AG04450 (cell line): Measurements from ENCODE around the gene KBTBD8. TPM values are rescaled to one million over a fixed set of nuclear protein-coding genes. Genes with fewer than 3 reads are reported as not detected.

ENCODE experiments used
- CTCF ChIA-PET: fragments of 300-600, 350-600 bp; formaldehyde crosslinking; extraction: SDS; loops from one replicate; lab custom pipeline; 2022; ENCODE audit warnings: antibody characterized with exemption, inconsistent platforms; lab: Charles Lee
- POLR2A ChIA-PET: fragments of 350-600 bp; formaldehyde crosslinking; extraction: SDS; loops from one replicate; lab custom pipeline; 2021; ENCODE audit warnings: antibody characterized with exemption, inconsistent platforms; lab: Yijun Ruan, JAX
- DNase-seq: peaks from one replicate; pipeline ENCODE4 v3.0.0-alpha.2; 2011; ENCODE audit warnings: low read depth, low spot score
- H3K27ac ChIP-seq: one replicate; pipeline ENCODE4 v1.5.1; 2012; ENCODE audit warnings: low read depth, low read length, control low read depth
- H3K27me3 ChIP-seq: one replicate; pipeline ENCODE4 v1.6.0; 2012; ENCODE audit warnings: low read length; ENCODE audit not compliant: control insufficient read depth, insufficient read depth
- H3K4me3 ChIP-seq: 2 replicates; pipeline ENCODE4 v1.5.1; 2011; ENCODE audit warnings: mild to moderate bottlenecking, low read depth, low read length, control low read depth
- H3K9me3 ChIP-seq: 2 replicates; pipeline ENCODE4 v1.5.1; 2012; ENCODE audit warnings: low read length; ENCODE audit not compliant: control insufficient read depth, insufficient read depth
- polyA plus RNA-seq: library from polyadenylated mRNA; depleted of rRNA; stranded (reverse); fragments of >200 nt; gene quantifications from 2 replicates; pipeline ENCODE4 v1.2.3, GENCODE V29; 2011
- TF ChIP-seq, protein P1 (sequence below): IDR thresholded peaks from 2 replicates; pipeline ENCODE4 v1.5.1; 2011; ENCODE audit warnings: low read depth, low read length, control low read depth, inconsistent platforms

Gene KBTBD8
- polyA plus RNA-seq, 1 experiment = 1.9 TPM

- no peaks in the 10 kb centered on the region for H3K9me3 ChIP-seq
- no peak overlapping the region for H3K27ac ChIP-seq
- CTCF ChIA-PET = interaction anchor here (1.1 kb wide), 1 partner anchor 14 kb away, joined by 6 read pairs; no protein-coding TSS in a partner anchor
- POLR2A ChIA-PET = no interaction called here
- no peak overlapping the region for H3K4me3 ChIP-seq
- peaks cover 5% of the 10 kb centered on the region for H3K27me3 ChIP-seq
- DNase-seq = no peak
- TF ChIP-seq, protein P1, sequence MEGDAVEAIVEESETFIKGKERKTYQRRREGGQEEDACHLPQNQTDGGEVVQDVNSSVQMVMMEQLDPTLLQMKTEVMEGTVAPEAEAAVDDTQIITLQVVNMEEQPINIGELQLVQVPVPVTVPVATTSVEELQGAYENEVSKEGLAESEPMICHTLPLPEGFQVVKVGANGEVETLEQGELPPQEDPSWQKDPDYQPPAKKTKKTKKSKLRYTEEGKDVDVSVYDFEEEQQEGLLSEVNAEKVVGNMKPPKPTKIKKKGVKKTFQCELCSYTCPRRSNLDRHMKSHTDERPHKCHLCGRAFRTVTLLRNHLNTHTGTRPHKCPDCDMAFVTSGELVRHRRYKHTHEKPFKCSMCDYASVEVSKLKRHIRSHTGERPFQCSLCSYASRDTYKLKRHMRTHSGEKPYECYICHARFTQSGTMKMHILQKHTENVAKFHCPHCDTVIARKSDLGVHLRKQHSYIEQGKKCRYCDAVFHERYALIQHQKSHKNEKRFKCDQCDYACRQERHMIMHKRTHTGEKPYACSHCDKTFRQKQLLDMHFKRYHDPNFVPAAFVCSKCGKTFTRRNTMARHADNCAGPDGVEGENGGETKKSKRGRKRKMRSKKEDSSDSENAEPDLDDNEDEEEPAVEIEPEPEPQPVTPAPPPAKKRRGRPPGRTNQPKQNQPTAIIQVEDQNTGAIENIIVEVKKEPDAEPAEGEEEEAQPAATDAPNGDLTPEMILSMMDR = no peak
Measured at GRCh38 chr3:66986406-66986805, 11.7 kb upstream of the KBTBD8 start.

DNA sequence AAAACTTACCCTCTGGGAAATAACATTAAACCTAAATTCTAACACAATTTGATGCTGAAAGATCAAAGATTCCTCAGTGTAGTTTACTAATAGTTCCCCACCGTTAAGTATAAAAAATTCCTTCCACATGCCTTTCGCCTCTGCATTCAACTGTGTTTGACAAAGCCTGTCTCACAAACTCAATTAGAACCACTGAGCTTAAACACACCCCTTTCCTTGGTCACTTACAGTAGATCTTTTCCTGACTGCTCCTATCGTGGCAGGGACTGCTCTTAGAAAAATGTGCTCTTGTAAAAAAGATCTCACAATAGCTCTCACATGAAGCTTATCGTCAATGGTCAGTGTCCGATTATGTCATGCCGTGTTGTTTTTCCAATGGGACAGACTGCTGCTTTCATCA is 8.9 kb upstream of the KBTBD8 start:
- POLR2A ChIA-PET = no interaction called here
- Histone ChIP-seq H3K27me3 (no peaks in the 10 kb centered on the region), H3K27ac (no peak overlapping the region), H3K9me3 (no peaks in the 10 kb centered on the region), H3K4me3 (no peak overlapping the region)
- no peak for DNase-seq
- TF ChIP-seq, protein P1 = no peak
- CTCF ChIA-PET = interaction anchor here (1.1 to 4.3 kb wide), 4 partner anchors 17 to 125 kb away, joined by 3 to 52 read pairs (median 8); no protein-coding TSS in a partner anchor

DNA sequence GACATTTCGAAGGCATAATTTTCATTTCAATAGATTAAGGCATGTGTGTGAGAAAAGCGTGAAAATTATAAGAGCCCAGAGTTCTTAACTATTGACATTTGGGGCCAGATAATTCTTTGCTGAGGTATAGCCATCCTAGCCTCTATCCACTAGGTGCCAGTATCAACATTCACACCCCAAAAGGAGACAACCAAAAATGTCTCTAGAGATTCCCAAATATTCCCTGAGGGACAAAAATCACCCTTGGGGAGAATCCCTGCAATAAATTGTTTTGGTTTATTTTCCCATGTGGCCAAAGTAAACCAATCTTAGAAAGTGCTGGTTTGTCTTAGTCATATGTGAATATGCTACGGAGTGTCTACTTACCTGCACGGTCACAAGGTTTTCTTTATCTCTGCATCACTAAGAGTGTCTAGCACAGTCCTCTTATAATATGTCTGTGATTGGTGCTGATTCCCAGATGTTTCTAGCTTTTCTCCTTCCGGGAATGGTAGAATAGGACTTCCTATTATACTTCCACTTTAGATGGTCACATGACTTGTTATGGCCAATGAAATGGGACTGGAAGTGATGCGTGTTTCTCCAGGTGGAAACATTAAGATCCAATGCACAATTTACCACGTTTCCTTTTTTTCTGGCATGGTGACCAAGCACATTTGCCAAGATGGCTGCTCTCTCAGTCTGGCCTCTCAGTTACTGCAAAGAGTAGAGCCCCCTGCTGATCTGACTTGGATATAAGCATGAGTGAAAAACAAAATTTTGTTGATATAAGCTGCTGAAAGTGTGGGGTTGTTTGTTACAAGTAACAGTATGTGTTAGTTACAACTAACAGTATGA is 8.0 kb upstream of the KBTBD8 start:
- H3K9me3 ChIP-seq = no peaks in the 10 kb centered on the region
- CTCF ChIA-PET = interaction anchor here (0.8 to 4.3 kb wide), 6 partner anchors 18 to 124 kb away, joined by 3 to 52 read pairs (median 4); no protein-coding TSS in a partner anchor
- H3K4me3 ChIP-seq = no peak overlapping the region
- POLR2A ChIA-PET = no interaction called here
- DNase-seq = no peak
- TF ChIP-seq, protein P1 = peak; percentile 30
- H3K27ac ChIP-seq = no peak overlapping the region
- H3K27me3 ChIP-seq = no peaks in the 10 kb centered on the region

GRCh38 chr3:66991459-66991858 is 6.6 kb upstream of the KBTBD8 start:
- no peak overlapping the region for H3K27ac ChIP-seq
- no peaks in the 10 kb centered on the region for H3K9me3 ChIP-seq
- H3K4me3 ChIP-seq = no peak overlapping the region
- TF ChIP-seq, protein P1 = no peak
- ChIA-PET POLR2A (no interaction called here), CTCF (interaction anchor here (1.2 to 4.3 kb wide), 2 partner anchors 19 to 122 kb away, joined by 5 to 52 read pairs; no protein-coding TSS in a partner anchor)
- H3K27me3 ChIP-seq = no peaks in the 10 kb centered on the region
- peak; percentile 83 for DNase-seq

GRCh38 chr3:66993082-66993481 is 5.0 kb upstream of the KBTBD8 start:
- POLR2A ChIA-PET = no interaction called here
- H3K4me3 ChIP-seq = no peak overlapping the region
- DNase-seq = no peak
- no peaks in the 10 kb centered on the region for H3K27me3 ChIP-seq
- no peaks in the 10 kb centered on the region for H3K9me3 ChIP-seq
- CTCF ChIA-PET = no interaction called here
- no peak overlapping the region for H3K27ac ChIP-seq
- TF ChIP-seq, protein P1 = no peak
